ENCODE results near the gene CUEDC2. TPM values are rescaled to one million over a fixed set of nuclear protein-coding genes. Genes with fewer than 3 reads are reported as not detected.

The CUEDC2 gene
- total RNA-seq, 4 donors from 2014 or later, result 26.2 to 51.6 (median 35.6) TPM

GRCh38 chr10:102416283-102416682 lies 16.1 kb downstream of the CUEDC2 start:
- no peak for TF ChIP-seq POLR2A (IDR thresholded peaks at IDR 0.05)
- TF ChIP-seq, protein P1, sequence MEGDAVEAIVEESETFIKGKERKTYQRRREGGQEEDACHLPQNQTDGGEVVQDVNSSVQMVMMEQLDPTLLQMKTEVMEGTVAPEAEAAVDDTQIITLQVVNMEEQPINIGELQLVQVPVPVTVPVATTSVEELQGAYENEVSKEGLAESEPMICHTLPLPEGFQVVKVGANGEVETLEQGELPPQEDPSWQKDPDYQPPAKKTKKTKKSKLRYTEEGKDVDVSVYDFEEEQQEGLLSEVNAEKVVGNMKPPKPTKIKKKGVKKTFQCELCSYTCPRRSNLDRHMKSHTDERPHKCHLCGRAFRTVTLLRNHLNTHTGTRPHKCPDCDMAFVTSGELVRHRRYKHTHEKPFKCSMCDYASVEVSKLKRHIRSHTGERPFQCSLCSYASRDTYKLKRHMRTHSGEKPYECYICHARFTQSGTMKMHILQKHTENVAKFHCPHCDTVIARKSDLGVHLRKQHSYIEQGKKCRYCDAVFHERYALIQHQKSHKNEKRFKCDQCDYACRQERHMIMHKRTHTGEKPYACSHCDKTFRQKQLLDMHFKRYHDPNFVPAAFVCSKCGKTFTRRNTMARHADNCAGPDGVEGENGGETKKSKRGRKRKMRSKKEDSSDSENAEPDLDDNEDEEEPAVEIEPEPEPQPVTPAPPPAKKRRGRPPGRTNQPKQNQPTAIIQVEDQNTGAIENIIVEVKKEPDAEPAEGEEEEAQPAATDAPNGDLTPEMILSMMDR (IDR thresholded peaks at IDR 0.05), result no peak
- Histone ChIP-seq H3K4me3 (no peak overlapping the region), H3K9me3 (no peaks in the 10 kb centered on the region), H3K27ac (no peak overlapping the region), H3K27me3 (peaks cover 0 to 21% of the 10 kb centered on the region in 2 donors), H3K36me3 (no peaks in the 10 kb centered on the region), H3K4me1 (peaks cover 0 to 7% of the 10 kb centered on the region in 2 donors)
- intact Hi-C loops (cut with DNase I; ENCODE audit: low total_unique reads), result no loop called here
- DNase-seq, result no peak

DNA sequence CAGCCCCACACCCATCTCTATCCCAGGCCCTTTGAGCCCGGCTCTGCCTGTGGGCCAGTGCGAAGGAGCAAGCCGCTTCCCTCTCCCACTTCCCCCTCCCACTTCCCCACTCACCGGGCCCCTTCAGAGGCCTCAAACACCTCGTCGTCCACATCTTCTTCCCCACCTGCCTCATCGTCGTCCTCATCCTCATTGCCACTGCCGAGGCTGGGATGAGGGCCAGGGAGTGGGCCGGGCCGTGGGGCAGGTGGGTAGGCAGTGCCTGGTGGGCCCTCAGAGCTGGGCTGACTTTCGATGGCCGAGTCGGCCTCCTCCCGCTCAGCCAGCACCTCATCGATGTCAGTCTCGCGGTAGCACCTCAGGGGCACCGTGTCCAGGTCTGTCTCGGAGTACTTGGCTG lies 17.6 kb downstream of the CUEDC2 start:
- TF ChIP-seq, protein P1 (IDR thresholded peaks at IDR 0.05), result no peak
- TF ChIP-seq POLR2A (IDR thresholded peaks at IDR 0.05), result no peak
- Histone ChIP-seq H3K27me3 (peaks cover 0 to 21% of the 10 kb centered on the region in 2 donors), H3K4me3 (no peak overlapping the region), H3K9me3 (no peaks in the 10 kb centered on the region), H3K36me3 (no peaks in the 10 kb centered on the region), H3K4me1 (peaks cover 0 to 1% of the 10 kb centered on the region in 2 donors), H3K27ac (no peak overlapping the region)
- no peak for DNase-seq
- intact Hi-C loops (cut with DNase I; ENCODE audit: low total_unique reads), result no loop called here

GRCh38 chr10:102413806-102414561 lies 18.4 kb downstream of the CUEDC2 start:
- H3K4me1 ChIP-seq, result no peaks in the 10 kb centered on the region
- H3K27me3 ChIP-seq, result peaks cover 0 to 21% of the 10 kb centered on the region in 2 donors
- intact Hi-C loops (cut with DNase I; ENCODE audit: low total_unique reads), result no loop called here
- no peaks in the 10 kb centered on the region for H3K9me3 ChIP-seq
- no peak for DNase-seq
- no peaks in the 10 kb centered on the region for H3K36me3 ChIP-seq
- no peak overlapping the region for H3K27ac ChIP-seq
- no peak overlapping the region for H3K4me3 ChIP-seq
- TF ChIP-seq POLR2A (IDR thresholded peaks at IDR 0.05), result no peak
- TF ChIP-seq, protein P1 (IDR thresholded peaks at IDR 0.05), result no peak

- TF ChIP-seq, protein P1 (IDR thresholded peaks at IDR 0.05), result no peak
- DNase-seq, result no peak
- no peaks in the 10 kb centered on the region for H3K36me3 ChIP-seq
- intact Hi-C loops (cut with DNase I; ENCODE audit: low total_unique reads), result no loop called here
- H3K27ac ChIP-seq, result no peak overlapping the region
- H3K27me3 ChIP-seq, result peaks cover 0 to 19% of the 10 kb centered on the region in 2 donors
- H3K9me3 ChIP-seq, result no peaks in the 10 kb centered on the region
- H3K4me1 ChIP-seq, result peaks cover 0 to 4% of the 10 kb centered on the region in 2 donors
- no peak overlapping the region for H3K4me3 ChIP-seq
Measured at GRCh38 chr10:102413053-102413705, 19.2 kb downstream of the CUEDC2 start.

DNA sequence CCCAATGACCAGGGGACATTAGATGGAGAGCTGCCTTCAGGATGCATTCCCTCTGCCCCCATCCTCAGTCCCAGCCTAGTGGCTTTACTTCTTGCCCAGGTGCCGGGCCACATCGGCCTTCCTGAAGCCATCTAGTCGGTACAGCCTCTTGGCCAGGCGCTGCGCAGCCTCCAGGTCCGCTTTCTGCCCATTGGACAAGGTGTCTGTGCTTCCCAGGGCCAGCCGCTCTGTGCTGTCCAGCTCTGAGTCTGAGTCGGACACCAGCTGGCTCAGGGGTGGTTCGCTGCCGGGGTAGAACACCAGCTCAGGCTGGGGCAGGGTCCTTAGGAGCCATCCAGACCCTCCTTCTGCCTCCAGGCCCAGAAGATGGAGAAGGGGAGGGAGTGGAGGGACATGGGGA lies 20.1 kb downstream of the CUEDC2 start:
- H3K27ac ChIP-seq, result no peak overlapping the region
- H3K4me3 ChIP-seq, result no peak overlapping the region
- H3K36me3 ChIP-seq, result no peaks in the 10 kb centered on the region
- peaks cover 0 to 4% of the 10 kb centered on the region in 2 donors for H3K4me1 ChIP-seq
- DNase-seq, result no peak
- H3K9me3 ChIP-seq, result no peaks in the 10 kb centered on the region
- intact Hi-C loops (cut with DNase I; ENCODE audit: low total_unique reads), result no loop called here
- TF ChIP-seq POLR2A (IDR thresholded peaks at IDR 0.05), result no peak
- TF ChIP-seq, protein P1 (IDR thresholded peaks at IDR 0.05), result no peak
- H3K27me3 ChIP-seq, result peaks cover 0 to 13% of the 10 kb centered on the region in 2 donors
